Measurements from ENCODE around the gene MAP3K21. TPM values are rescaled to one million over a fixed set of nuclear protein-coding genes. Genes with fewer than 3 reads are reported as not detected.

The MAP3K21 gene
- total and polyA plus RNA-seq, 9 of the 15 experiments (the other 6 are each of a cell fraction or from before 2014, with no cell fraction given): 0.23 to 0.86 (median 0.49) TPM

- in situ Hi-C loops (cut with MboI) (no loop called here), intact Hi-C loops (cut with micrococcal nuclease) (no loop called here)
- Histone ChIP-seq H3K36me3 (ENCODE audit: control insufficient read depth, insufficient read depth, low read length) (no peaks in the 10 kb centered on the region), H3K4me1 (replicated peaks in 1 of 2; ENCODE audit: control insufficient read depth in 2 of 2, insufficient read depth in 2 of 2, low read length in 2 of 2) (no peaks in the 10 kb centered on the region), H3K27ac (ENCODE audit: extremely low read depth, low read depth, low read length) (no peak overlapping the region), H3K9ac (ENCODE audit: insufficient read depth in 1 of 2, low read depth in 2 of 2, low read length in 2 of 2) (no peak overlapping the region), H3K79me2 (ENCODE audit: control insufficient read depth, insufficient read depth, low read length) (no peaks in the 10 kb centered on the region), H3K9me1 (ENCODE audit: control insufficient read depth, insufficient read depth, low read length) (no peaks in the 10 kb centered on the region), H3K9me3 (replicated peaks; ENCODE audit: control insufficient read depth, insufficient read depth, low read depth, low read length) (no peaks in the 10 kb centered on the region), H3K4me2 (ENCODE audit: insufficient read depth, low read length) (no peak overlapping the region), H2AFZ (ENCODE audit: low read depth, low read length) (no peak overlapping the region), H3K27me3 (ENCODE audit: control insufficient read depth in 2 of 2, insufficient read depth in 2 of 2, low read length in 2 of 2) (no peaks in the 10 kb centered on the region), H3K4me3 (no peak overlapping the region), H4K20me1 (replicated peaks; ENCODE audit: control insufficient read depth, insufficient read depth, low read length) (no peaks in the 10 kb centered on the region)
- no peak for FAIRE-seq
- no TSS peak for BruUV-seq (replicated peaks)
- ChIA-PET POLR2A (interaction anchor here (1.6 kb wide), 1 partner anchor 25 kb away, joined by 3 read pairs; no protein-coding TSS in a partner anchor), CTCF (ENCODE audit: low intra/inter-chr PET ratio) (no interaction called here)
- TF ChIP-seq LCOR (CRISPR knock-in tag; IDR thresholded peaks at IDR 0.05) (no peak), MAFK (IDR thresholded peaks at IDR 0.05; ENCODE audit: low read length) (no peak), ZBTB12 (CRISPR knock-in tag; IDR thresholded peaks at IDR 0.05) (no peak), SRSF1 (IDR thresholded peaks at IDR 0.05; ENCODE audit: low read depth, low read length) (no peak), ELK3 (CRISPR knock-in tag; IDR thresholded peaks at IDR 0.05) (no peak), SMAD4 (CRISPR knock-in tag; conservative IDR thresholded peaks at IDR 0.05) (no peak), CHD2 (IDR thresholded peaks at IDR 0.05; ENCODE audit: low read depth, low read length) (no peak), ELK1 (CRISPR knock-in tag; IDR thresholded peaks at IDR 0.05) (no peak), TOE1 (IDR thresholded peaks at IDR 0.05; ENCODE audit: borderline replicate concordance) (no peak), TOE1 (CRISPR knock-in tag; IDR thresholded peaks at IDR 0.05; ENCODE audit: borderline replicate concordance, low read depth) (no peak), DPF2 (IDR thresholded peaks at IDR 0.05) (no peak), SIX5 (IDR thresholded peaks at IDR 0.05; ENCODE audit: borderline replicate concordance in 1 of 2, insufficient read depth in 1 of 2, low read depth in 1 of 2, low read length in 2 of 2) (no peak), CCAR2 (IDR thresholded peaks at IDR 0.05; ENCODE audit: low read depth, low read length) (no peak), RBM39 (optimal IDR thresholded peaks at IDR 0.05; ENCODE audit: low read depth, low read length) (no peak), CREM (IDR thresholded peaks at IDR 0.05; ENCODE audit: low read depth) (no peak), ZNF24 (IDR thresholded peaks at IDR 0.05) (no peak), ZNF316 (IDR thresholded peaks at IDR 0.05) (no peak), MBD1 (CRISPR knock-in tag; IDR thresholded peaks at IDR 0.05) (no peak)
- DNase-seq (ENCODE audit: extremely low read depth in 1 of 4, low spot score in 3 of 4): no peak
- ATAC-seq: no peak
Measured at GRCh38 chr1:233342086-233342485, 14.6 kb downstream of the MAP3K21 start.
